Body of pancreas (tissue), 4 donors: ENCODE results near the gene GOLGA6A.
"Not testable (repeated sequence)": the region's sequence is repeated elsewhere in the genome, so short reads cannot be mapped to it uniquely, and the experiment has no call there.

Experiments used
- CTCF ChIP-seq, 7 experiments: fragments of 450-650 bp in 4 of 7; fragments of 200-600 bp in 3 of 7; sonication (generic) in 3 of 7; IDR thresholded peaks; one replicate each; pipeline ENCODE4 v1.5.1; 2016 to 2019; ENCODE audit warnings: antibody characterized with exemption in 7 of 7
- POLR2A ChIP-seq, 3 donors: fragments of 450-650 bp; IDR thresholded peaks; one replicate each; pipeline ENCODE4 v1.6.1; 2016; ENCODE audit warnings: antibody characterized with exemption in 3 of 3, mild to moderate bottlenecking in 2 of 3

- TF ChIP-seq CTCF, POLR2A (IDR thresholded peaks at IDR 0.05): not testable (repeated sequence)
These were observed 6.6 kb downstream of the GOLGA6A start for GRCh38 chr15:74075781-74076180.
